ENCODE measurements around the gene BCL2L2. TPM values are rescaled to one million over a fixed set of nuclear protein-coding genes. Genes with fewer than 3 reads are reported as not detected.

BCL2L2 gene
- total and polyA plus RNA-seq, 9 of the 15 experiments (the other 6 are each of a cell fraction or from before 2014, with no cell fraction given): 2.6 to 32.5 (median 14.7) TPM

GRCh38 chr14:23301288-23301968 is 5.2 kb upstream of the BCL2L2 start (continued):
- TF ChIP-seq WHSC1 (IDR thresholded peaks at IDR 0.05; ENCODE audit: low read length): no peak
- TF ChIP-seq TGIF2 (CRISPR knock-in tag; IDR thresholded peaks at IDR 0.05): no peak
- peak; percentile 72 for TF ChIP-seq TBP (optimal IDR thresholded peaks at IDR 0.05; ENCODE audit: low read depth, low read length)
- TF ChIP-seq TFAM (CRISPR knock-in tag; conservative IDR thresholded peaks at IDR 0.05): no peak
- peak; percentile 72; the same call in 1 of the 2 replicates for TF ChIP-seq ESRRA (IDR thresholded peaks at IDR 0.05; ENCODE audit: borderline replicate concordance, low read depth)
- TF ChIP-seq RBBP5 (IDR thresholded peaks at IDR 0.05; ENCODE audit: borderline replicate concordance, insufficient read depth, low read length, poor library complexity, severe bottlenecking): peak; percentile 6
- TF ChIP-seq RUNX1 (IDR thresholded peaks at IDR 0.05; ENCODE audit: low read depth): no peak
- no peak for TF ChIP-seq E2F4 (CRISPR knock-in tag; IDR thresholded peaks at IDR 0.05; ENCODE audit: low read depth)
- no peak for TF ChIP-seq NFYB (IDR thresholded peaks at IDR 0.05; ENCODE audit: extremely low read depth, insufficient read length)
- no peak for TF ChIP-seq MCM5 (IDR thresholded peaks at IDR 0.05; ENCODE audit: low read depth)
- no peak for TF ChIP-seq EHMT2 (IDR thresholded peaks at IDR 0.05)
- no peak for TF ChIP-seq HNRNPL (IDR thresholded peaks at IDR 0.05; ENCODE audit: low read depth, low read length)
- no peak for TF ChIP-seq DNMT1 (IDR thresholded peaks at IDR 0.05)
- no peak for TF ChIP-seq POLR3G (IDR thresholded peaks at IDR 0.05; ENCODE audit: extremely low read depth, insufficient read length, insufficient replicate concordance)
- TF ChIP-seq ATF1 (CRISPR knock-in tag; IDR thresholded peaks at IDR 0.05): no peak; the same call in 1 of the 2 replicates
- TF ChIP-seq ATF1 (tag; IDR thresholded peaks at IDR 0.05): peak; percentile 83
- no peak for TF ChIP-seq PTRF (tag; IDR thresholded peaks at IDR 0.05)
- TF ChIP-seq SAFB (IDR thresholded peaks at IDR 0.05; ENCODE audit: borderline replicate concordance, low read depth, low read length): peak; percentile 77
- TF ChIP-seq HMGXB4 (CRISPR knock-in tag; IDR thresholded peaks at IDR 0.05): peak; percentile 82
- TF ChIP-seq SETDB1 (IDR thresholded peaks at IDR 0.05; ENCODE audit: low read length): peak; percentile 39
- TF ChIP-seq CREB1 (IDR thresholded peaks at IDR 0.05): peak; percentile 81
- peak; percentile 75 for TF ChIP-seq CREB1 (CRISPR knock-in tag; IDR thresholded peaks at IDR 0.05)
- no peak for TF ChIP-seq GATA2 (CRISPR knock-in tag; IDR thresholded peaks at IDR 0.05)
- no peak for TF ChIP-seq ZNF444 (CRISPR knock-in tag; IDR thresholded peaks at IDR 0.05)
- no peak; the same call in 1 of the 2 replicates for TF ChIP-seq ZNF589 (CRISPR knock-in tag; IDR thresholded peaks at IDR 0.05; ENCODE audit: low read depth)
- no peak for TF ChIP-seq SPI1 (IDR thresholded peaks at IDR 0.05; ENCODE audit: borderline replicate concordance, low read depth, low read length)
- TF ChIP-seq ZNF143 (CRISPR knock-in tag; IDR thresholded peaks at IDR 0.05): no peak
- no peak for TF ChIP-seq MTA2 (IDR thresholded peaks at IDR 0.05; ENCODE audit: low read depth)
- TF ChIP-seq SMC3 (conservative IDR thresholded peaks at IDR 0.05; ENCODE audit: insufficient read depth, low read depth, low read length): peak; percentile 39; the same call in 1 of the 2 replicates
- TF ChIP-seq MAZ (CRISPR knock-in tag; conservative IDR thresholded peaks at IDR 0.05 in 1 of 2, IDR thresholded peaks at IDR 0.05 in 1 of 2): peak; percentile 85 to 89

Measured in K562 (cell line).